ENCODE measurements around the gene MOGAT1. TPM values are rescaled to one million over a fixed set of nuclear protein-coding genes. Genes with fewer than 3 reads are reported as not detected.

MOGAT1 gene
- total RNA-seq, 1 experiment from 2014 or later: not detected

DNA sequence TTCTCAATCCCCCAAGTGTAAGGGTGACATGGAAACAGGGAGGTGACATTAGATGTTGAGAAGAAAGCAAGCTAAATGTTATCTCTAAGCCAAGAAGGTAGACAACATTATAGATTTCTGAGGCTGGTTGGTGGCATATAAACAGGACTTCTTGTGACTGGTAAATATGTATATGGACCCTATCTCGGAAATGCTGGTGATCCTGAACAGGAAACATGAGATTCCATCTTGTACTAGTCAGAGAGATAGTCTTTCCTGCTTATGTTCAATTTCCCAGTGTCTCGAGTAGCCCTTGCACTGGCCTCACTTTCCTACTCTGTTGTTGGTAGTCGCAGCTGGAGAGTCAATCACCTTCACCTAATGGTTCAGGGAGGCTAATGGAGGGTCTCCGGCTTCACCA, 26.8 kb downstream of the MOGAT1 start:
- intact Hi-C loops (cut with micrococcal nuclease; ENCODE audit: unreplicated experiment) (loop anchor here (10.0 kb wide), 1 partner anchor 237 kb away; no protein-coding TSS in a partner anchor), in situ Hi-C loops (cut with HindIII; ENCODE audit: low pct_unique_long_range_greater_than_20kb, low sequenced_read_pairs) (no loop called here)
- DNase-seq (ENCODE audit: low read depth, low spot score) (no peak), ATAC-seq (no peak)
- TF ChIP-seq, protein P1, sequence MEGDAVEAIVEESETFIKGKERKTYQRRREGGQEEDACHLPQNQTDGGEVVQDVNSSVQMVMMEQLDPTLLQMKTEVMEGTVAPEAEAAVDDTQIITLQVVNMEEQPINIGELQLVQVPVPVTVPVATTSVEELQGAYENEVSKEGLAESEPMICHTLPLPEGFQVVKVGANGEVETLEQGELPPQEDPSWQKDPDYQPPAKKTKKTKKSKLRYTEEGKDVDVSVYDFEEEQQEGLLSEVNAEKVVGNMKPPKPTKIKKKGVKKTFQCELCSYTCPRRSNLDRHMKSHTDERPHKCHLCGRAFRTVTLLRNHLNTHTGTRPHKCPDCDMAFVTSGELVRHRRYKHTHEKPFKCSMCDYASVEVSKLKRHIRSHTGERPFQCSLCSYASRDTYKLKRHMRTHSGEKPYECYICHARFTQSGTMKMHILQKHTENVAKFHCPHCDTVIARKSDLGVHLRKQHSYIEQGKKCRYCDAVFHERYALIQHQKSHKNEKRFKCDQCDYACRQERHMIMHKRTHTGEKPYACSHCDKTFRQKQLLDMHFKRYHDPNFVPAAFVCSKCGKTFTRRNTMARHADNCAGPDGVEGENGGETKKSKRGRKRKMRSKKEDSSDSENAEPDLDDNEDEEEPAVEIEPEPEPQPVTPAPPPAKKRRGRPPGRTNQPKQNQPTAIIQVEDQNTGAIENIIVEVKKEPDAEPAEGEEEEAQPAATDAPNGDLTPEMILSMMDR (IDR thresholded peaks at IDR 0.05): no peak
- TF ChIP-seq, protein P2, sequence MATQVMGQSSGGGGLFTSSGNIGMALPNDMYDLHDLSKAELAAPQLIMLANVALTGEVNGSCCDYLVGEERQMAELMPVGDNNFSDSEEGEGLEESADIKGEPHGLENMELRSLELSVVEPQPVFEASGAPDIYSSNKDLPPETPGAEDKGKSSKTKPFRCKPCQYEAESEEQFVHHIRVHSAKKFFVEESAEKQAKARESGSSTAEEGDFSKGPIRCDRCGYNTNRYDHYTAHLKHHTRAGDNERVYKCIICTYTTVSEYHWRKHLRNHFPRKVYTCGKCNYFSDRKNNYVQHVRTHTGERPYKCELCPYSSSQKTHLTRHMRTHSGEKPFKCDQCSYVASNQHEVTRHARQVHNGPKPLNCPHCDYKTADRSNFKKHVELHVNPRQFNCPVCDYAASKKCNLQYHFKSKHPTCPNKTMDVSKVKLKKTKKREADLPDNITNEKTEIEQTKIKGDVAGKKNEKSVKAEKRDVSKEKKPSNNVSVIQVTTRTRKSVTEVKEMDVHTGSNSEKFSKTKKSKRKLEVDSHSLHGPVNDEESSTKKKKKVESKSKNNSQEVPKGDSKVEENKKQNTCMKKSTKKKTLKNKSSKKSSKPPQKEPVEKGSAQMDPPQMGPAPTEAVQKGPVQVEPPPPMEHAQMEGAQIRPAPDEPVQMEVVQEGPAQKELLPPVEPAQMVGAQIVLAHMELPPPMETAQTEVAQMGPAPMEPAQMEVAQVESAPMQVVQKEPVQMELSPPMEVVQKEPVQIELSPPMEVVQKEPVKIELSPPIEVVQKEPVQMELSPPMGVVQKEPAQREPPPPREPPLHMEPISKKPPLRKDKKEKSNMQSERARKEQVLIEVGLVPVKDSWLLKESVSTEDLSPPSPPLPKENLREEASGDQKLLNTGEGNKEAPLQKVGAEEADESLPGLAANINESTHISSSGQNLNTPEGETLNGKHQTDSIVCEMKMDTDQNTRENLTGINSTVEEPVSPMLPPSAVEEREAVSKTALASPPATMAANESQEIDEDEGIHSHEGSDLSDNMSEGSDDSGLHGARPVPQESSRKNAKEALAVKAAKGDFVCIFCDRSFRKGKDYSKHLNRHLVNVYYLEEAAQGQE (IDR thresholded peaks at IDR 0.05; ENCODE audit: insufficient read depth in 1 of 2, low read depth in 2 of 2, low read length in 1 of 2): no peak
- TF ChIP-seq TCF7L2 (IDR thresholded peaks at IDR 0.05; ENCODE audit: low read depth, low read length): no peak
- TF ChIP-seq POLR2AphosphoS5 (IDR thresholded peaks at IDR 0.05; ENCODE audit: low read depth, low read length): no peak
- no peak for TF ChIP-seq SIN3A (IDR thresholded peaks at IDR 0.05; ENCODE audit: borderline replicate concordance, insufficient read depth, low read depth, low read length)
- Histone ChIP-seq H3K36me3 (ENCODE audit: control insufficient read depth, insufficient read depth, low read length) (no peaks in the 10 kb centered on the region), H3K9me3 (ENCODE audit: control insufficient read depth, insufficient read depth, low read depth, low read length) (no peaks in the 10 kb centered on the region), H3K4me3 (ENCODE audit: low read depth in 2 of 2, low read length in 2 of 2) (no peak overlapping the region), H3K27ac (ENCODE audit: low read length) (no peak overlapping the region), H3K4me1 (ENCODE audit: control insufficient read depth, insufficient read depth, low read length) (no peaks in the 10 kb centered on the region), H3K27me3 (ENCODE audit: control insufficient read depth, insufficient read depth, low read length) (no peaks in the 10 kb centered on the region)
- POLR2A ChIA-PET: no interaction called here
- no TSS peak for BruUV-seq (replicated peaks)
- CTCF ChIA-PET: no interaction called here

DNA sequence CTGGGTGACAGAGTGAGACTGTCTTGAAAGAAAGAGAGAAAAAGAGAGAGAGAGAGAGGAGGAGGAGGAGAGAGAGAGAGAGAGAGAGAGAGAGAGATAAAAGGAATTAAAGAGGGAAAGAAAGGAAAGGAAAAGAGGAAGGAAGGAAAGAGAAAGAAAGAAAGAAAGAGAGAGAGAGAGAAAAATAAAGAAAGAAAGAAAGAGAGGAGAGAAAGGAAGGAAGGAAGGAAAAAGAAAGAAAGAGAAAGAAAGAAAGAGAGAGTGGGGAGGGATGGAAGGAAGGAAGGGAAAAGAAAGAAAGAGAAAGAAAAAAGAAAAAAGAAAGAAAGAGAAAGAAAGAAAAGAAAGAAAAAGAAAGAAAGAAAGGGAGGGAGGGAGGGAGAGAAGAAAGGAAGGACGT, 29.8 kb downstream of the MOGAT1 start:
- CTCF ChIA-PET: no interaction called here
- no peak overlapping the region for H3K4me3 ChIP-seq (ENCODE audit: low read depth in 2 of 2, low read length in 2 of 2)
- intact Hi-C loops (cut with micrococcal nuclease; ENCODE audit: unreplicated experiment) (no loop called here), in situ Hi-C loops (cut with HindIII; ENCODE audit: low pct_unique_long_range_greater_than_20kb, low sequenced_read_pairs) (no loop called here)
- POLR2A ChIA-PET: no interaction called here
- TF ChIP-seq, protein P1 (IDR thresholded peaks at IDR 0.05): no peak
- TF ChIP-seq TCF7L2 (IDR thresholded peaks at IDR 0.05; ENCODE audit: low read depth, low read length) (no peak), POLR2AphosphoS5 (IDR thresholded peaks at IDR 0.05; ENCODE audit: low read depth, low read length) (no peak), SIN3A (IDR thresholded peaks at IDR 0.05; ENCODE audit: borderline replicate concordance, insufficient read depth, low read depth, low read length) (no peak)
- TF ChIP-seq, protein P2 (IDR thresholded peaks at IDR 0.05; ENCODE audit: insufficient read depth in 1 of 2, low read depth in 2 of 2, low read length in 1 of 2): no peak
- DNase-seq (ENCODE audit: low read depth, low spot score) (no peak), ATAC-seq (no peak)
- H3K27me3 ChIP-seq (ENCODE audit: control insufficient read depth, insufficient read depth, low read length): no peaks in the 10 kb centered on the region
- no peaks in the 10 kb centered on the region for H3K9me3 ChIP-seq (ENCODE audit: control insufficient read depth, insufficient read depth, low read depth, low read length)
- BruUV-seq (replicated peaks): no TSS peak
- H3K4me1 ChIP-seq (ENCODE audit: control insufficient read depth, insufficient read depth, low read length): no peaks in the 10 kb centered on the region
- H3K36me3 ChIP-seq (ENCODE audit: control insufficient read depth, insufficient read depth, low read length): no peaks in the 10 kb centered on the region
- no peak overlapping the region for H3K27ac ChIP-seq (ENCODE audit: low read length)
